ENCODE results near the gene VPS26A. TPM values are rescaled to one million over a fixed set of nuclear protein-coding genes. Genes with fewer than 3 reads are reported as not detected.

Gene VPS26A
- total and polyA plus RNA-seq, 8 donors, result 22.6 to 69.6 (median 34.0) TPM

DNA sequence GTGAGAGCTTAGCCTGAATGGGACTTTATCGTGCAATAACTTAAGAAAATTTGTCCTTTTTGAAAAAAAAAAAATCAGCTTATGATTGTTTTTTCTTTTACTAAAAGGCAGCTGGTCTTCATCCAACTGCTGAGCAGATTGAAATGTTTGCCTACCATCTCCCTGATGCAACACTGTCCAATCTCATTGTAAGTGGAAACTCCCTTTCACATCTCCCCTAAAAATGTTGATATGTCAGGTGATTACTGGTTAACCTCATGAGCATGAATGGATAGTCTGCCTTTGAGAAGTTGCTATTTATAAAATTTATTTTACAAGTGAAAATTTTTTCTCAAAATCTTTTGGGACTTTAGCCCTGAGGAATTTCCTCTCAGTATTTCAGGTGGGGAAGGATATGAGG is 78.4 kb downstream of the VPS26A start:
- WGBS, 5 donors, result 83 to 95% (median 93%) methylated on average over 1 of the region's 1 CpG
- Histone ChIP-seq H3K27me3 (no peaks in the 10 kb centered on the region), H3K9me3 (no peaks in the 10 kb centered on the region), H3K27ac (peak overlapping the region in 1 of 5 donors; percentile 5), H3K4me1 (peaks cover 0 to 5% (median 0%) of the 10 kb centered on the region in 4 donors), H3K36me3 (peaks cover 39 to 100% (median 98%) of the 10 kb centered on the region in 4 donors), H3K4me3 (no peak overlapping the region)
- TF ChIP-seq POLR2A (IDR thresholded peaks at IDR 0.05) (no peak), POLR2AphosphoS5 (IDR thresholded peaks at IDR 0.05) (no peak), EP300 (IDR thresholded peaks at IDR 0.05) (no peak)
- TF ChIP-seq, protein P1, sequence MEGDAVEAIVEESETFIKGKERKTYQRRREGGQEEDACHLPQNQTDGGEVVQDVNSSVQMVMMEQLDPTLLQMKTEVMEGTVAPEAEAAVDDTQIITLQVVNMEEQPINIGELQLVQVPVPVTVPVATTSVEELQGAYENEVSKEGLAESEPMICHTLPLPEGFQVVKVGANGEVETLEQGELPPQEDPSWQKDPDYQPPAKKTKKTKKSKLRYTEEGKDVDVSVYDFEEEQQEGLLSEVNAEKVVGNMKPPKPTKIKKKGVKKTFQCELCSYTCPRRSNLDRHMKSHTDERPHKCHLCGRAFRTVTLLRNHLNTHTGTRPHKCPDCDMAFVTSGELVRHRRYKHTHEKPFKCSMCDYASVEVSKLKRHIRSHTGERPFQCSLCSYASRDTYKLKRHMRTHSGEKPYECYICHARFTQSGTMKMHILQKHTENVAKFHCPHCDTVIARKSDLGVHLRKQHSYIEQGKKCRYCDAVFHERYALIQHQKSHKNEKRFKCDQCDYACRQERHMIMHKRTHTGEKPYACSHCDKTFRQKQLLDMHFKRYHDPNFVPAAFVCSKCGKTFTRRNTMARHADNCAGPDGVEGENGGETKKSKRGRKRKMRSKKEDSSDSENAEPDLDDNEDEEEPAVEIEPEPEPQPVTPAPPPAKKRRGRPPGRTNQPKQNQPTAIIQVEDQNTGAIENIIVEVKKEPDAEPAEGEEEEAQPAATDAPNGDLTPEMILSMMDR (IDR thresholded peaks at IDR 0.05), result no peak
- DNase-seq, result no peak
- intact Hi-C loops (cut with DNase I; ENCODE audit: low total_unique reads), result no loop called here

DNA sequence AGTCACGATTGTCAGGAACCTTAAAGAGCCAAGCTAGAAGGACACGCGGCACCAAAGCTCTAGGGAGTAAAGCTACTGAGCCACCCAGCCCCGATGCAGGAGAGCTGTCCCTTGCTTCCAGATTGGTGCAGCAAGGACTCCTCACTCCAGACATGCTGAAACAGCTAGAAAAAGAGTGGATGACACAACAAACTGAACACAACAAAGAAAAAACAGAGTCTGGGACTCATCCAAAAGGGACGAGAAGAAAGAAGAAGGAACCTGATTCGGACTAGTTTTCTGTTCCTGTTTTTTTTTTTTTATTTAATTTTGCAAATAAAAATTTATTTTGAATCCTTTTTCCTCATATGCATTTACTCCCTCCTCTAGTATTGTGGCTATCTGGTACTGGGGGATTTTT is 84.8 kb downstream of the VPS26A start:
- H3K4me3 ChIP-seq, result no peak overlapping the region
- H3K27ac ChIP-seq, result no peak overlapping the region
- no peak for DNase-seq
- H3K27me3 ChIP-seq, result no peaks in the 10 kb centered on the region
- H3K9me3 ChIP-seq, result no peaks in the 10 kb centered on the region
- peaks cover 0 to 10% (median 0%) of the 10 kb centered on the region in 4 donors for H3K4me1 ChIP-seq
- TF ChIP-seq EP300 (IDR thresholded peaks at IDR 0.05) (no peak), POLR2A (IDR thresholded peaks at IDR 0.05) (no peak), POLR2AphosphoS5 (IDR thresholded peaks at IDR 0.05) (no peak)
- TF ChIP-seq, protein P1 (IDR thresholded peaks at IDR 0.05), result no peak
- WGBS, 5 donors, result 84 to 92% (median 89%) methylated on average over 6 of the region's 6 CpGs
- intact Hi-C loops (cut with DNase I; ENCODE audit: low total_unique reads), result no loop called here
- peaks cover 29 to 63% (median 58%) of the 10 kb centered on the region in 4 donors for H3K36me3 ChIP-seq

DNA sequence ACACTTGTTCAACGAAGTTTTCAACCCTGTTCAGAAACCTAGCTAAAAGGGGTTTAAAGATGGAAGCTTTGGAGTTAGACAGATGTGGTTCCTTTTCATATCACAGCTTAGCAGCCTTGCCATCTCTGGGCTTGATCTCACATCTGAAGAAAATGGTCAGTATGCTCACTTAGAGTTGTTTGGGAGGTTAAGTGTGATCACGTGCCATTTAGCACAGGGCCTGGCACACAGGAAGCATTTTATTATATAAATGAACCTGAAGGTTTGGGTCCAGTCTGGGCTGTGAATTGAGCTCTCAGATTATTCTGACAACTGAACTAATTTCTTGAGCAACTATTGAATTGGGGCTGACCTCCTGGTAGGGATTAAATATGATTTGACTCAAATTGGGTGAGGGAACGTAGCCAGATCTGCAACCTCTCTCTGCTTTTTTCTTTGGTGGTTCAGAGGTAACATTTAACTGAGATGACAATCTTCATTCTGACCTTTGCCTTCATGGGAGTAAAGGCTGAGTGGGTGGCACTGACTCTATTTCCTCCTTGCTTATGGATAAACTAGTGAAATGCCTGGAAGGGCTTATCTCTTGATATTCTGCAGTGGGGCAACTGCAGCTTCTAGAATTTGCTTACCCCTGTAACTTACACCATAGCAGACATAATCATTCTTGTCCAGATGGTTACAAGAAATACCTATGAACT is 86.0 kb downstream of the VPS26A start:
- intact Hi-C loops (cut with DNase I; ENCODE audit: low total_unique reads), result no loop called here
- Histone ChIP-seq H3K27ac (no peak overlapping the region), H3K9me3 (no peaks in the 10 kb centered on the region), H3K4me1 (peaks cover 0 to 7% (median 0%) of the 10 kb centered on the region in 4 donors), H3K4me3 (no peak overlapping the region), H3K36me3 (peaks cover 23 to 51% (median 46%) of the 10 kb centered on the region in 4 donors), H3K27me3 (no peaks in the 10 kb centered on the region)
- TF ChIP-seq POLR2AphosphoS5 (IDR thresholded peaks at IDR 0.05) (no peak), EP300 (IDR thresholded peaks at IDR 0.05) (no peak), POLR2A (IDR thresholded peaks at IDR 0.05) (no peak)
- TF ChIP-seq, protein P1 (IDR thresholded peaks at IDR 0.05), result no peak
- WGBS, 5 donors, result 69 to 81% (median 77%) methylated on average over 3 of the region's 3 CpGs
- DNase-seq, result no peak

DNA sequence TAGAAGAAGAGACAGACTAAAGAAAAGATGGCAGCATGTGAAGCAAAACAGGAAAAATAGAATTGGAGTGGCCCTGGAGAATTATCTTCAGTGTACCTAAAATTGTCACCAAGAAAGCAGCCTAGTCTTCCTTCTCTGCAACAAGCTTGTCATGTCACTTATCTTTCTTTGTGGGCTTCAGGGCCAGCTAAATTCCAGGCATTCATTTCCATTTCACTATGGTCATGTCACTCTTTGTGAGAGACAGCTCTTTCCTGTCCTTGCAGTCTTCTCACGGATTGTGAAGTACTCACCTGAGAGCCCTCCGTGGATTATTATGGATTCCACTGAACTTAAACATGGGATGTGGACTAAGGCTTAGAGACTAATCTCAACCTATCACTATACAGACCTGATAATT is 87.1 kb downstream of the VPS26A start:
- no peak overlapping the region for H3K4me3 ChIP-seq
- no peak for DNase-seq
- no peaks in the 10 kb centered on the region for H3K9me3 ChIP-seq
- peaks cover 0 to 7% (median 3%) of the 10 kb centered on the region in 4 donors for H3K4me1 ChIP-seq
- H3K27me3 ChIP-seq, result no peaks in the 10 kb centered on the region
- no peak overlapping the region for H3K27ac ChIP-seq
- peaks cover 23 to 39% (median 34%) of the 10 kb centered on the region in 4 donors for H3K36me3 ChIP-seq
- intact Hi-C loops (cut with DNase I; ENCODE audit: low total_unique reads), result no loop called here
- WGBS, 5 donors, result 41 to 59% (median 50%) methylated on average over 2 of the region's 2 CpGs
- TF ChIP-seq POLR2AphosphoS5 (IDR thresholded peaks at IDR 0.05), result no peak
- no peak for TF ChIP-seq POLR2A (IDR thresholded peaks at IDR 0.05)
- no peak for TF ChIP-seq EP300 (IDR thresholded peaks at IDR 0.05)
- TF ChIP-seq, protein P1 (IDR thresholded peaks at IDR 0.05), result no peak

Measured in stomach (tissue), 9 donors.